GM19463 (cell line): ENCODE results near the gene SLC43A2.
"Not testable (repeated sequence)": the region's sequence is repeated elsewhere in the genome, so short reads cannot be mapped to it uniquely, and the experiment has no call there.

ENCODE experiments used
- ATAC-seq: cut with Tn5 transposase; IDR thresholded peaks from one replicate; pipeline ENCODE4 v1.9.1; 2021; ENCODE audit warnings: mild to moderate bottlenecking, moderate library complexity; ENCODE audit not compliant: unreplicated experiment

Gene SLC43A2

GRCh38 chr17:1591474-1592090 lies 37.1 kb downstream of the SLC43A2 start:
- ATAC-seq = no peak

- no peak for ATAC-seq
Measured at GRCh38 chr17:1590747-1591473, 37.7 kb downstream of the SLC43A2 start.

- no peak for ATAC-seq
Measured at GRCh38 chr17:1590029-1590746, 38.4 kb downstream of the SLC43A2 start.

GRCh38 chr17:1588821-1589585 lies 39.6 kb downstream of the SLC43A2 start:
- ATAC-seq = no peak

GRCh38 chr17:1584167-1584566 lies 44.5 kb downstream of the SLC43A2 start:
- no peak for ATAC-seq

GRCh38 chr17:1583556-1583955 lies 45.1 kb downstream of the SLC43A2 start:
- no peak for ATAC-seq

GRCh38 chr17:1582374-1582773 lies 46.3 kb downstream of the SLC43A2 start:
- ATAC-seq = no peak

- ATAC-seq = no peak
Measured at GRCh38 chr17:1580979-1581676, 47.5 kb downstream of the SLC43A2 start.

- ATAC-seq = no peak
Measured at GRCh38 chr17:1578029-1578428, 50.6 kb downstream of the SLC43A2 start.

- ATAC-seq = no peak
Measured at GRCh38 chr17:1577583-1578013, 51.0 kb downstream of the SLC43A2 start.

GRCh38 chr17:1577182-1577581 lies 51.5 kb downstream of the SLC43A2 start:
- ATAC-seq = no peak

GRCh38 chr17:1576500-1576899 lies 52.1 kb downstream of the SLC43A2 start:
- ATAC-seq = no peak

- ATAC-seq = no peak
Measured at GRCh38 chr17:1574697-1575471, 53.8 kb downstream of the SLC43A2 start.

GRCh38 chr17:1573932-1574696 lies 54.5 kb downstream of the SLC43A2 start:
- ATAC-seq = no peak

GRCh38 chr17:1572646-1573045 lies 56.0 kb downstream of the SLC43A2 start:
- ATAC-seq = not testable (repeated sequence)

- no peak for ATAC-seq
Measured at GRCh38 chr17:1571341-1571704, 57.3 kb downstream of the SLC43A2 start.

- no peak for ATAC-seq
Measured at GRCh38 chr17:1568950-1569810, 59.5 kb downstream of the SLC43A2 start.

GRCh38 chr17:1566505-1567199 lies 62.0 kb downstream of the SLC43A2 start:
- no peak for ATAC-seq
